Panc1 (cell line): ENCODE measurements around the gene SARDH. TPM values are rescaled to one million over a fixed set of nuclear protein-coding genes. Genes with fewer than 3 reads are reported as not detected.

Source experiments
- ATAC-seq: fragments of 200-7000 bp; cut with Tn5 transposase; 2 replicates; pipeline ENCODE4 v1.9.1; 2020; ENCODE audit warnings: mild to moderate bottlenecking, moderate library complexity
- BruUV-seq: library from RNA; stranded (reverse); fragments of 400-500 nt; replicated peaks from 2 replicates; lab custom pipeline; 2021; lab: Mats Ljungman, UMichigan
- CTCF ChIA-PET: fragments of 300-600 bp; sonication (Branson Sonifier 250); formaldehyde crosslinking; loops from one replicate; lab custom pipeline; 2022; ENCODE audit warnings: antibody characterized with exemption; lab: Charles Lee
- POLR2A ChIA-PET: fragments of 300-600 bp; sonication (Branson Sonifier 250); formaldehyde crosslinking; loops from one replicate; lab custom pipeline; 2022; ENCODE audit warnings: antibody characterized with exemption; lab: Charles Lee
- DNase-seq: peaks from one replicate; pipeline ENCODE4 v3.0.0-alpha.2; 2010; ENCODE audit warnings: low read depth, low spot score
- H3K27ac ChIP-seq: 2 replicates; pipeline ENCODE4 v1.5.1; 2011; ENCODE audit warnings: mild to moderate bottlenecking, low read length, inconsistent platforms
- H3K27me3 ChIP-seq: fragments of 200-500 bp; sonication (Bioruptor generic); 2 replicates; pipeline ENCODE4 v1.6.0; 2014; ENCODE audit warnings: low read length, inconsistent platforms; ENCODE audit not compliant: control insufficient read depth, insufficient read depth
- H3K36me3 ChIP-seq: fragments of 200-500 bp; sonication (Bioruptor generic); 2 replicates; pipeline ENCODE4 v1.5.1; 2014; ENCODE audit warnings: inconsistent platforms, mild to moderate bottlenecking, low read length, moderate library complexity; ENCODE audit not compliant: control insufficient read depth, insufficient read depth
- H3K4me1 ChIP-seq: 2 replicates; pipeline ENCODE4 v1.5.1; 2011; ENCODE audit warnings: inconsistent platforms, mild to moderate bottlenecking, low read length, moderate library complexity; ENCODE audit not compliant: control insufficient read depth, insufficient read depth
- H3K4me3 ChIP-seq, 2 experiments: 2 replicates each; pipeline ENCODE4 v1.5.1; 2011 to 2012; ENCODE audit warnings: low read depth in 2 of 2, low read length in 2 of 2, mild to moderate bottlenecking in 2 of 2, inconsistent platforms in 1 of 2, moderate library complexity in 1 of 2
- H3K9me3 ChIP-seq: fragments of 200-500 bp; sonication (Bioruptor generic); 2 replicates; pipeline ENCODE4 v1.5.1; 2014; ENCODE audit warnings: low read depth, mild to moderate bottlenecking, inconsistent platforms, low read length, moderate library complexity; ENCODE audit not compliant: control insufficient read depth, insufficient read depth
- CTCF ChIP-seq: fragments of 450-650 bp; IDR thresholded peaks from 2 replicates; pipeline ENCODE4 v1.5.1; 2017; ENCODE audit warnings: mild to moderate bottlenecking
- POLR2AphosphoS5 ChIP-seq: IDR thresholded peaks from 2 replicates; pipeline ENCODE4 v1.6.1; 2012; ENCODE audit warnings: mild to moderate bottlenecking, low read depth, low read length, moderate library complexity
- REST ChIP-seq, 2 experiments: IDR thresholded peaks; 2 replicates each; pipeline ENCODE4 v1.6.1; 2011 to 2012; ENCODE audit warnings: low read depth in 2 of 2, control low read depth in 1 of 2, low read length in 1 of 2, mild to moderate bottlenecking in 1 of 2, moderate library complexity in 1 of 2; ENCODE audit not compliant: insufficient read depth in 1 of 2
- SIN3A ChIP-seq: IDR thresholded peaks from 2 replicates; pipeline ENCODE4 v1.6.1; 2012; ENCODE audit warnings: low read depth, mild to moderate bottlenecking, low read length, moderate library complexity, borderline replicate concordance; ENCODE audit not compliant: insufficient read depth
- TCF7L2 ChIP-seq: IDR thresholded peaks from 2 replicates; pipeline ENCODE4 v1.6.1; 2011; ENCODE audit warnings: mild to moderate bottlenecking, low read depth, low read length, inconsistent platforms
- in situ Hi-C: cut with HindIII; loops from 2 replicates; pipeline ENCODE4 v1.10.0; 2016; ENCODE audit warnings: low sequenced_read_pairs, low pct_unique_long_range_greater_than_20kb
- intact Hi-C: fragments of 100-400 bp; cut with micrococcal nuclease; formaldehyde crosslinking; loops from one replicate; pipeline ENCODE4 v1.10.0; 2022; ENCODE audit not compliant: unreplicated experiment
- total RNA-seq: library from RNA; stranded (reverse); gene quantifications from one replicate; pipeline ENCODE4 v1.2.1, GENCODE V29; 2021; ENCODE audit not compliant: unreplicated experiment

The SARDH gene
- total RNA-seq, 1 experiment from 2014 or later, result 0.13 TPM

DNA sequence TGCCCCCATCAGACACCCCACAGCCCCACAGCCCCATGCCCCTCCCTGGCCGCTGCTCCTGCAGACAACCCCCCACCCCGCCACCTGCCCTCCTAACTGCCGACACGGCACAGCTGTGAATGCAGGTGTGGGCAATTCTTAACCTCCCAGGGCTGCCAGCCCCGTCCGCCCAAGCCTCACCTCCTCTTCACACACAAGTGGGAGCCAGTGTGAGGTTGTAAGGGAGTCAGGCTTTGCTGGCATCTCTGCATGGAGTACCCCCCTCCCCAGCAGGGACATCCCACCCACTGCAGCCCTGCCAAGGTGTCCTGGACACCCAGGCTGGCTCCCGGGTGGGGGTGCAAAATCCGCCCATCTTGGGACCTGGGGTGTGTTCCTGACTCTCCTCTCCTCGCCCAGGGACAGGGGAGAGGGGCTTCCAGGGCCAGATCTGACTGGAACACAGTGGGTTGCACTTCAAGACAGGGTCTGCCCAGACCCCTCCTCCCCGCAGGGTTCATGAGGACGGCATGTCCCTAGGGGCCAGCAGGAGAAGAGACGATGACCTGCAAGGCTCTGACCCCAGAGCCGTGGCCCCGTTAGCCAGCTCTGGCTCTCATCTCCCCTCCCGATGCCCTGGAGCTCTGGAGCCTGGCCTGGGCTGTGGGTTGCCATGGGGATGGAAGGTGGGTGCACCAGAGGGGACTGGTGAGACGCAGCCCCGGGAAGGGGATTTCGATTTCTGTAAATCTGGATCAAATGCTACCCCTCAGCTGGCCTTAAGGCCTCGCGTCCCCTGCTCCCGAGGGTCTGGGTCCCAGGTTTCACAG, 34.4 kb downstream of the SARDH start:
- no peaks in the 10 kb centered on the region for H3K9me3 ChIP-seq
- TF ChIP-seq POLR2AphosphoS5 (no peak), CTCF (no peak), SIN3A (no peak), REST (IDR thresholded peaks at IDR 0.05; ENCODE audit: insufficient read depth in 1 of 2, low read depth in 2 of 2, low read length in 1 of 2) (no peak)
- H3K27me3 ChIP-seq, result no peaks in the 10 kb centered on the region
- H3K27ac ChIP-seq, result no peak overlapping the region
- no peak overlapping the region for H3K4me3 ChIP-seq
- in situ Hi-C loops, result no loop called here
- intact Hi-C loops, result no loop called here
- no peaks in the 10 kb centered on the region for H3K4me1 ChIP-seq
- no peaks in the 10 kb centered on the region for H3K36me3 ChIP-seq
- BruUV-seq, result no TSS peak
- DNase-seq (no peak), ATAC-seq (no peak)
- ChIA-PET POLR2A (no interaction called here), CTCF (no interaction called here)

DNA sequence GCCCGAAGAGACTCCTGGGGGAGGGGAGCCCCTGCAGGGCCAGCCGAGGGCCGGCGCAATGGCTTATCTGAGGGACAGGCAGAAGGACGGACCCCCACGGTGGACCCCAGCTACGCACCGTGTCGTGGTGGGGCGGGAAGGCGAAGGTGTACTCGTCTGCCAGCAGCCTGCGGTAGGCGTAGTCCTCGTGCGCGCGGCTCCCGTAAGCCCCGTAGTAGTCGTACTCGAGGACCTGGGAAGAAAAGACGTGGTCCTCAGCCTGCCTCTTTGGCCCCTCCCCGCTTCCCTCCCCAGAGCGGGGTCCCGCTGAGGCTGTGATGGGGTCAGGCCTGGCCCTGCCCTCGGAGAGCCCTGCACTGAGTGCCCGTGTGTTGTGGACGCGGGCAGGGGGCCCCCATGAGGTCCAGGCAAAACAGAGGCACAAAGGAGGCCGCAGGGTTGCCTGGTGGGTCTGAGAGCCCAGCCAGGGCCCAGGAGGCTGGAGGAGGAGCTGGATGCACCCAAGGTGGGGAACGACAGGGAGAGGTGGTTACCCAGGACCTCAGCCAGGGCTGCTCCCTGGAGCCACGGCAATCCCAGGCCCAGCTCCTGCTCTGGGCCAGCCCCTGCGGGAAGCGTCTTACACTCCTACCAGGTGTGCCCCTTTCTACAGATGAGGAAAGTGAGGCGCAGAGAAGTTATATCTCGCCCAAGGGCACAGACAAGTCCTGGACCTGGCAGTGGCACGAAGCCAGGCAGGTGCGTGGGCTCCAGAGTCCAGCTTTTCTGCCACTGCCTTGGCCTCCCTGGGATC, 35.2 kb downstream of the SARDH start:
- H3K9me3 ChIP-seq, result no peaks in the 10 kb centered on the region
- no peaks in the 10 kb centered on the region for H3K27me3 ChIP-seq
- intact Hi-C loops (no loop called here), in situ Hi-C loops (no loop called here)
- POLR2A ChIA-PET, result no interaction called here
- no peaks in the 10 kb centered on the region for H3K36me3 ChIP-seq
- TF ChIP-seq POLR2AphosphoS5 (no peak), TCF7L2 (no peak), REST (IDR thresholded peaks at IDR 0.05; ENCODE audit: insufficient read depth in 1 of 2, low read depth in 2 of 2, low read length in 1 of 2) (no peak), CTCF (no peak), SIN3A (no peak)
- CTCF ChIA-PET, result no interaction called here
- DNase-seq, result no peak
- BruUV-seq, result no TSS peak
- no peak overlapping the region for H3K27ac ChIP-seq
- H3K4me3 ChIP-seq, result no peak overlapping the region
- no peaks in the 10 kb centered on the region for H3K4me1 ChIP-seq
- 0 out of 2 replicates have a peak, but pooled peaks have one; percentile 46 for ATAC-seq
